OCI-LY1 (cell line): ENCODE measurements around the gene UTS2B.

ENCODE experiments used
- CTCF ChIP-seq: fragments of 200-600 bp; sonication (generic), shearing (Covaris generic); IDR thresholded peaks from 2 replicates; pipeline ENCODE4 v1.5.1; 2017; ENCODE audit warnings: mild to moderate bottlenecking, antibody characterized with exemption, low read length, moderate library complexity, mixed read lengths
- EZH2 ChIP-seq: fragments of 200-600 bp; sonication (generic), shearing (Covaris generic); IDR thresholded peaks from 2 replicates; pipeline ENCODE4 v1.8.0; 2017; ENCODE audit warnings: borderline replicate concordance, mixed run types, mild to moderate bottlenecking, antibody characterized with exemption, low read length, moderate library complexity, mixed read lengths

GRCh38 chr3:191246630-191247029, 83.7 kb downstream of the UTS2B start:
- TF ChIP-seq CTCF, result no peak
- TF ChIP-seq EZH2, result no peak
